ENCODE data around the gene NRP1.

The NRP1 gene

GRCh38 chr10:33260403-33261149, 73.9 kb downstream of the NRP1 start:
- TF ChIP-seq, protein P1, sequence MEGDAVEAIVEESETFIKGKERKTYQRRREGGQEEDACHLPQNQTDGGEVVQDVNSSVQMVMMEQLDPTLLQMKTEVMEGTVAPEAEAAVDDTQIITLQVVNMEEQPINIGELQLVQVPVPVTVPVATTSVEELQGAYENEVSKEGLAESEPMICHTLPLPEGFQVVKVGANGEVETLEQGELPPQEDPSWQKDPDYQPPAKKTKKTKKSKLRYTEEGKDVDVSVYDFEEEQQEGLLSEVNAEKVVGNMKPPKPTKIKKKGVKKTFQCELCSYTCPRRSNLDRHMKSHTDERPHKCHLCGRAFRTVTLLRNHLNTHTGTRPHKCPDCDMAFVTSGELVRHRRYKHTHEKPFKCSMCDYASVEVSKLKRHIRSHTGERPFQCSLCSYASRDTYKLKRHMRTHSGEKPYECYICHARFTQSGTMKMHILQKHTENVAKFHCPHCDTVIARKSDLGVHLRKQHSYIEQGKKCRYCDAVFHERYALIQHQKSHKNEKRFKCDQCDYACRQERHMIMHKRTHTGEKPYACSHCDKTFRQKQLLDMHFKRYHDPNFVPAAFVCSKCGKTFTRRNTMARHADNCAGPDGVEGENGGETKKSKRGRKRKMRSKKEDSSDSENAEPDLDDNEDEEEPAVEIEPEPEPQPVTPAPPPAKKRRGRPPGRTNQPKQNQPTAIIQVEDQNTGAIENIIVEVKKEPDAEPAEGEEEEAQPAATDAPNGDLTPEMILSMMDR (IDR thresholded peaks at IDR 0.05; ENCODE audit: insufficient read depth, low read depth, low read length, missing control alignments) = no peak
- no peak for DNase-seq (ENCODE audit: low read depth)
- H3K4me3 ChIP-seq (ENCODE audit: low read length) = no peak overlapping the region

- TF ChIP-seq, protein P1 (IDR thresholded peaks at IDR 0.05; ENCODE audit: insufficient read depth, low read depth, low read length, missing control alignments) = no peak
- H3K4me3 ChIP-seq (ENCODE audit: low read length) = no peak overlapping the region
- DNase-seq (ENCODE audit: low read depth) = peak; percentile 42
These were observed 75.5 kb downstream of the NRP1 start for GRCh38 chr10:33258967-33259366.

DNA sequence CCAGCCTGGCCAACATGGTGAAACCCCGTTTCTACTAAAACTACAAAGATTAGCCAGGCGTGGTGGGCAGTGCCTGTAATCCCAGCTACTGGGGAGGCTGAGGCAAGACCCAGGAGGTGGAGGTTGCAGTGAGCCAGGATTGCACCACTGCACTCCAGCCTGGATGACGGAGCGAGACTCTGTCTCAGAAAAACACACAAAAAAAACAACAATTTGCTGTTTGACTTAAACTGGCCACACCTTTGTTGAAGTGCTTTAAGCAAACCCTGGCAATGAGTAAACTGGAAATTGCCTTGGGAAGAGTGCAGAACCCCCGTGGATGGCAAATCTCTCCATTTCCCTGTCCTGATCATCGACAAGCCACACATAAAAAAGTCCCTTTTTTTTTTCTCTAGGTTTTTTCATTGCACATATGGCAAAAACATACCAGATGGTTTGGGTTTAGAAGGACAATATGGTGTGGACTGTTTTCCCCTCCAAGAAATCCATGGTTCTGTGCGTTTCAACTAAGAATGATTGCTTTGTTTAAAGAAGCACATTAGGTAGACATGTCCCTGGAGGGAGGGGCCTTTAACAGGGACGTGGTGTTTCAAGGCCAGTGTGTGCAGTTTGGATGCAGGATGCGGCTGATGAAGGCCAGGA, 76.9 kb downstream of the NRP1 start:
- no peak overlapping the region for H3K4me3 ChIP-seq (ENCODE audit: low read length)
- TF ChIP-seq, protein P1 (IDR thresholded peaks at IDR 0.05; ENCODE audit: insufficient read depth, low read depth, low read length, missing control alignments) = no peak
- DNase-seq (ENCODE audit: low read depth) = no peak

GRCh38 chr10:33256458-33256857, 78.0 kb downstream of the NRP1 start:
- no peak overlapping the region for H3K4me3 ChIP-seq (ENCODE audit: low read length)
- TF ChIP-seq, protein P1 (IDR thresholded peaks at IDR 0.05; ENCODE audit: insufficient read depth, low read depth, low read length, missing control alignments) = no peak

DNA sequence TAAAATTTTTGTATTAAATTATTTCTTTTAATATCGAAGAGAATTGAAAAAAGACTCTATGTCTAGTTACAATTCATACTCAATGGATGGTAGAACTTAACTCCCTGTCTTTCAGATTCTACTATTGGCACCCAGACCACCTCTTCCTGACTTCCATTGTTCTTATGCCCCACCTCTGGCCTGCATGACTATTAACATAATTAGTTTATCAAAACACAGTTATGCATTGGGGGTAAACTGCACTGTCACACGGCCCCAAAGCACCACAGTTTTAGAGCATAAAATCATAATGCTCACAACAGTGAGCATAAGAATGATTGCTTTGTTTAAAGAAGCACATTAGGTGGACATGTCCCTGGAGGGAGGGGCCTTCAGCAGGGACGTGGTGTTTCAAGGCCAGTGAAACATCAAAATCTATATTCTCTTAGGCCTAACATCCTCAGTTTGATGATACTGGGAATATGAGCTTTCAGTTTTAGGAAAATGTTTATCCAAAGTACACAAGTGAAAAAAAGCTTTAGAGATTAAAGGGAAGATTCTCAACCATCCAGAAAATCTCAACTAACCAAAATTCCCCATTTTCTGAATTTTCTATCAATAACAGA, 79.8 kb downstream of the NRP1 start:
- TF ChIP-seq, protein P1 (IDR thresholded peaks at IDR 0.05; ENCODE audit: insufficient read depth, low read depth, low read length, missing control alignments) = no peak
- DNase-seq (ENCODE audit: low read depth) = no peak
- H3K4me3 ChIP-seq (ENCODE audit: low read length) = no peak overlapping the region

More at GRCh38 chr10:33256458-33256857, 78.0 kb downstream of the NRP1 start:
- no peak for DNase-seq (ENCODE audit: low read depth)

- no peak overlapping the region for H3K4me3 ChIP-seq (ENCODE audit: low read length)
- TF ChIP-seq, protein P1 (IDR thresholded peaks at IDR 0.05; ENCODE audit: insufficient read depth, low read depth, low read length, missing control alignments) = no peak
These were observed 81.1 kb downstream of the NRP1 start for GRCh38 chr10:33253411-33253810.

More at GRCh38 chr10:33253411-33253810, 81.1 kb downstream of the NRP1 start:
- no peak for DNase-seq (ENCODE audit: low read depth)
